ENCODE measurements around the gene ARFRP1.

Gene ARFRP1

GRCh38 chr20:63746751-63747315 is 39.1 kb upstream of the ARFRP1 start:
- no peaks in the 10 kb centered on the region for H4K20me1 ChIP-seq (ENCODE audit: insufficient read depth)
- no peaks in the 10 kb centered on the region for H3K36me3 ChIP-seq (ENCODE audit: insufficient read depth)
- H3K79me2 ChIP-seq (ENCODE audit: insufficient read depth, low read depth): no peaks in the 10 kb centered on the region
- H3K27ac ChIP-seq: no peak overlapping the region
- H3K4me3 ChIP-seq (IDR thresholded peaks at IDR 0.05; ENCODE audit: insufficient read depth, low read depth, low read length): no peak overlapping the region
- no peak for TF ChIP-seq CTCF (conservative IDR thresholded peaks at IDR 0.05; ENCODE audit: low read depth, low read length)
- H3K4me1 ChIP-seq (ENCODE audit: low read depth, poor library complexity, severe bottlenecking): no peaks in the 10 kb centered on the region
- H3K9ac ChIP-seq: no peak overlapping the region
- H3K27me3 ChIP-seq (ENCODE audit: insufficient read depth, low read depth): peaks cover 29% of the 10 kb centered on the region; the same call in 1 of the 2 replicates
- H2AFZ ChIP-seq (ENCODE audit: low read depth): no peak overlapping the region
- no peak overlapping the region for H3K4me2 ChIP-seq

- no peaks in the 10 kb centered on the region for H3K36me3 ChIP-seq (ENCODE audit: insufficient read depth)
- no peak overlapping the region for H2AFZ ChIP-seq (ENCODE audit: low read depth)
- no peak overlapping the region for H3K9ac ChIP-seq
- no peaks in the 10 kb centered on the region for H3K4me1 ChIP-seq (ENCODE audit: low read depth, poor library complexity, severe bottlenecking)
- H3K4me3 ChIP-seq (IDR thresholded peaks at IDR 0.05; ENCODE audit: insufficient read depth, low read depth, low read length): no peak overlapping the region
- H3K27me3 ChIP-seq (ENCODE audit: insufficient read depth, low read depth): peaks cover 29% of the 10 kb centered on the region; the same call in 1 of the 2 replicates
- no peak overlapping the region for H3K27ac ChIP-seq
- no peak for TF ChIP-seq CTCF (conservative IDR thresholded peaks at IDR 0.05; ENCODE audit: low read depth, low read length)
- no peaks in the 10 kb centered on the region for H3K79me2 ChIP-seq (ENCODE audit: insufficient read depth, low read depth)
- H4K20me1 ChIP-seq (ENCODE audit: insufficient read depth): no peaks in the 10 kb centered on the region
- H3K4me2 ChIP-seq: no peak overlapping the region
Measured at GRCh38 chr20:63745961-63746731, 38.4 kb upstream of the ARFRP1 start.

- peaks cover 24% of the 10 kb centered on the region; the same call in 1 of the 2 replicates for H3K27me3 ChIP-seq (ENCODE audit: insufficient read depth, low read depth)
- H2AFZ ChIP-seq (ENCODE audit: low read depth): no peak overlapping the region
- H3K4me3 ChIP-seq (IDR thresholded peaks at IDR 0.05; ENCODE audit: insufficient read depth, low read depth, low read length): no peak overlapping the region
- no peaks in the 10 kb centered on the region for H4K20me1 ChIP-seq (ENCODE audit: insufficient read depth)
- no peak overlapping the region for H3K9ac ChIP-seq
- H3K36me3 ChIP-seq (ENCODE audit: insufficient read depth): no peaks in the 10 kb centered on the region
- H3K4me2 ChIP-seq: no peak overlapping the region
- peaks cover 4% of the 10 kb centered on the region for H3K4me1 ChIP-seq (ENCODE audit: low read depth, poor library complexity, severe bottlenecking)
- no peak for TF ChIP-seq CTCF (conservative IDR thresholded peaks at IDR 0.05; ENCODE audit: low read depth, low read length)
- H3K27ac ChIP-seq: no peak overlapping the region
- H3K79me2 ChIP-seq (ENCODE audit: insufficient read depth, low read depth): no peaks in the 10 kb centered on the region
Measured at GRCh38 chr20:63745424-63745805, 37.6 kb upstream of the ARFRP1 start.

GRCh38 chr20:63744574-63745423 is 37.0 kb upstream of the ARFRP1 start:
- H3K27me3 ChIP-seq (ENCODE audit: insufficient read depth, low read depth): peaks cover 18% of the 10 kb centered on the region; the same call in 1 of the 2 replicates
- H3K4me3 ChIP-seq (IDR thresholded peaks at IDR 0.05; ENCODE audit: insufficient read depth, low read depth, low read length): no peak overlapping the region
- no peak overlapping the region for H2AFZ ChIP-seq (ENCODE audit: low read depth)
- H4K20me1 ChIP-seq (ENCODE audit: insufficient read depth): no peaks in the 10 kb centered on the region
- H3K4me2 ChIP-seq: no peak overlapping the region
- H3K79me2 ChIP-seq (ENCODE audit: insufficient read depth, low read depth): no peaks in the 10 kb centered on the region
- H3K4me1 ChIP-seq (ENCODE audit: low read depth, poor library complexity, severe bottlenecking): peaks cover 5% of the 10 kb centered on the region
- TF ChIP-seq CTCF (conservative IDR thresholded peaks at IDR 0.05; ENCODE audit: low read depth, low read length): no peak
- no peak overlapping the region for H3K9ac ChIP-seq
- H3K36me3 ChIP-seq (ENCODE audit: insufficient read depth): no peaks in the 10 kb centered on the region
- H3K27ac ChIP-seq: no peak overlapping the region

Data from KMS-11 (cell line).